Activated CD4-positive, CD25-positive, alpha-beta regulatory T cell treated with anti-CD3 and anti-CD28 coated beads, Interleukin-2, amount 50 U/mL, for 24 hours (primary cell): Measurements from ENCODE around the gene PDP2.

Experiments
- ATAC-seq, 2 donors: fragments of 150-1000 bp; cut with Tn5 transposase; one replicate each; pipeline ENCODE4 v1.10.0; 2021; ENCODE audit warnings: mild to moderate bottlenecking in 1 of 2, moderate library complexity in 1 of 2

PDP2 gene

GRCh38 chr16:66904428-66904845 lies 24.1 kb downstream of the PDP2 start:
- ATAC-seq: no peak

- no peak for ATAC-seq
Measured at GRCh38 chr16:66904846-66905632, 24.7 kb downstream of the PDP2 start.

- no peak for ATAC-seq
Measured at GRCh38 chr16:66905633-66906539, 25.6 kb downstream of the PDP2 start.

- ATAC-seq: no peak
Measured at GRCh38 chr16:66906916-66907836, 26.9 kb downstream of the PDP2 start.

GRCh38 chr16:66908116-66908515 lies 27.8 kb downstream of the PDP2 start:
- ATAC-seq: no peak

GRCh38 chr16:66908762-66909559 lies 28.6 kb downstream of the PDP2 start:
- ATAC-seq: no peak

GRCh38 chr16:66910175-66910940 lies 30.0 kb downstream of the PDP2 start:
- ATAC-seq: no peak

- ATAC-seq: no peak
Measured at GRCh38 chr16:66911112-66911511, 30.8 kb downstream of the PDP2 start.

- ATAC-seq: no peak
Measured at GRCh38 chr16:66911801-66912200, 31.5 kb downstream of the PDP2 start.

GRCh38 chr16:66913081-66913480 lies 32.8 kb downstream of the PDP2 start:
- no peak for ATAC-seq

- ATAC-seq: no peak
Measured at GRCh38 chr16:66913711-66914110, 33.4 kb downstream of the PDP2 start.

- ATAC-seq: no peak
Measured at GRCh38 chr16:66914541-66914940, 34.2 kb downstream of the PDP2 start.

- ATAC-seq: no peak
Measured at GRCh38 chr16:66915041-66915440, 34.7 kb downstream of the PDP2 start.

GRCh38 chr16:66916518-66916917 lies 36.2 kb downstream of the PDP2 start:
- ATAC-seq: no peak

GRCh38 chr16:66917741-66918140 lies 37.4 kb downstream of the PDP2 start:
- no peak for ATAC-seq

- ATAC-seq: no peak
Measured at GRCh38 chr16:66918355-66918754, 38.0 kb downstream of the PDP2 start.

GRCh38 chr16:66918803-66919568 lies 38.7 kb downstream of the PDP2 start, which contains the start of gene CDH16:
Gene CDH16, minus strand, starts transcription at chr16:66918885. Its CDS starts 820 bp downstream, at chr16:66918065.
- no peak for ATAC-seq

GRCh38 chr16:66919569-66920298 lies 39.4 kb downstream of the PDP2 start:
- ATAC-seq: no peak

GRCh38 chr16:66920299-66920590 lies 39.9 kb downstream of the PDP2 start:
- no peak for ATAC-seq
